GM13977 (cell line): Measurements from ENCODE around the gene VMAC.
A peak's percentile ranks its signal among the peaks of the same experiment; 100 is the strongest.

Experiments
- DNase-seq: peaks from one replicate; pipeline ENCODE4 v3.0.0; 2012; ENCODE audit warnings: low spot score
- in situ Hi-C: fragments of 300-500 bp; cut with MboI; formaldehyde crosslinking; loops from one replicate; pipeline ENCODE4 v1.12.0; 2022; ENCODE audit warnings: low sequenced_read_pairs, low pct_unique_long_range_greater_than_20kb, mixed read lengths, inconsistent platforms; ENCODE audit not compliant: unreplicated experiment
- TF ChIP-seq, protein P1 (sequence below): IDR thresholded peaks from 2 replicates; pipeline ENCODE4 v1.5.1; 2012; ENCODE audit warnings: mild to moderate bottlenecking, control low read depth; ENCODE audit not compliant: insufficient read depth; ENCODE audit errors: extremely low read depth, missing control alignments

The VMAC gene

DNA sequence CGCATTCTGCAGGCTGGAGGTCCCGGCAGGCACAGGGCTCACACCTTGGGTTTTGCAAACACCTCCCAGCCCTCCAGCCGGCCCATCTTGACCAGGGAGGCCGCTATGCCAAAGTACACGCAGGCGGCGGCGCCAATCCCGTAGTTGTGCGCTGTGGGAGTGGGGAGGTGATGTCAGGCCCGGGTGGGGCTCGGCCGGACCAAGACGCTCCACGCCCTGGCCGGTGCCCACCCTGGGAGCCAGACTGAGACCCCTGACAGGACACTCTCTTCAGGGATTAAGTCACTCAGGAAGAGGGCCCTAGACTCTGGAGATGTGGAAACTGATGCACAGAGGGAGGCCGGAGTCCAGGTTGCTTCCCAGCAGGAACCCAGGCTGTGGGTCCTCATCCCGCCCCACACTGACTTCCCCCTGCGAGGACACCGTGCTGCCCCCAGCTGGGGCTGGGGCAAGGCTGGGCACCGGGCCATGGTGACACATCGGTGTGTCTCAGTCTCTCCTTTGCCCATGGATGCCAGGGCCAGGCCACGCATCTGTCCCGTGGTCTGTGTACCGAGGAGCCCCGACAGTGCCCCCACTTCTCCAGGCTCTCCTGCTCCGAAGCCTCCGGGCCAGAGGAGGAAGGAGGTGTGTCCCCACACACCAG is 9.8 kb upstream of the VMAC start:
- TF ChIP-seq, protein P1, sequence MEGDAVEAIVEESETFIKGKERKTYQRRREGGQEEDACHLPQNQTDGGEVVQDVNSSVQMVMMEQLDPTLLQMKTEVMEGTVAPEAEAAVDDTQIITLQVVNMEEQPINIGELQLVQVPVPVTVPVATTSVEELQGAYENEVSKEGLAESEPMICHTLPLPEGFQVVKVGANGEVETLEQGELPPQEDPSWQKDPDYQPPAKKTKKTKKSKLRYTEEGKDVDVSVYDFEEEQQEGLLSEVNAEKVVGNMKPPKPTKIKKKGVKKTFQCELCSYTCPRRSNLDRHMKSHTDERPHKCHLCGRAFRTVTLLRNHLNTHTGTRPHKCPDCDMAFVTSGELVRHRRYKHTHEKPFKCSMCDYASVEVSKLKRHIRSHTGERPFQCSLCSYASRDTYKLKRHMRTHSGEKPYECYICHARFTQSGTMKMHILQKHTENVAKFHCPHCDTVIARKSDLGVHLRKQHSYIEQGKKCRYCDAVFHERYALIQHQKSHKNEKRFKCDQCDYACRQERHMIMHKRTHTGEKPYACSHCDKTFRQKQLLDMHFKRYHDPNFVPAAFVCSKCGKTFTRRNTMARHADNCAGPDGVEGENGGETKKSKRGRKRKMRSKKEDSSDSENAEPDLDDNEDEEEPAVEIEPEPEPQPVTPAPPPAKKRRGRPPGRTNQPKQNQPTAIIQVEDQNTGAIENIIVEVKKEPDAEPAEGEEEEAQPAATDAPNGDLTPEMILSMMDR = no peak
- in situ Hi-C loops = no loop called here
- DNase-seq = no peak

DNA sequence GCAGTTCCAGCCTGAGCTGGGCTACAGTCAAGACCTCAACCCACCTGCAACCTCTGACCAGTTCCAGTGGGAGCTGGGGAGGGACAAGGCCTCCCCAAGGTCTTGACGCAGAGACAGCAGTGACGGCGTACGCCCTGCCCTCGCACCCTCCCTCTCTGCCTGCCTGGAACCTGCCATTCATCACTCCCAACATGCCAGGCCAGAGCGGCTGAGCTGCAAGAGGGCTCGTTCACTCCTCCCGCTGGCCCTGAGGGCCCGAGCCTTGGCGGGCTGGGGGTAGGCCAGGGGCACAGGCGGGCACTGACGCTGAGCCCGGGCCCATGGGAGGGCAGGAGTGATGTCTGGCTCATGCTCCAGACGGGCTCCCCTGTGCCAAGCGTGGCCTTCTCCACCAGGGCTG is 9.3 kb upstream of the VMAC start:
- TF ChIP-seq, protein P1 = no peak
- in situ Hi-C loops = no loop called here
- DNase-seq = no peak

DNA sequence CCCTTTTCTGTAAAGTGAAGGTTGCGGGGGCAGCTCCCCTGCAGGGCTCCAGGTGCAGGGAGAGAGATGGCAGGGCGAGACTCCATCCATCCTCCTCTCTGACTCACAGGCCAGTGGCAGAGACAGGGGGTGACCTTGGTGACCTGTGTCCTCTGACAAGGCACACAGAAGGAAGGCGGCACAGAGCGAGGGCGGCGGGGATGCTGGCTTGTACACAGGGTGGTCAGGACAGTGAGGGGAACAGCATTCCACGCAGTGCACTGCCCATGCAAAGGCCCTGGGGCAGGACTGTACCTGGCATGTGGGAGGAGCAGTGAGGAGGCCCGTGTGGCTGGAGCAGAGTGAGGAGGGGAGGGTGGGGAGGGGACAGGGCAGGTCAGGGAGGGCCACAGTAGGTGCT is 8.8 kb upstream of the VMAC start:
- TF ChIP-seq, protein P1 = no peak
- DNase-seq = no peak
- in situ Hi-C loops = no loop called here

DNA sequence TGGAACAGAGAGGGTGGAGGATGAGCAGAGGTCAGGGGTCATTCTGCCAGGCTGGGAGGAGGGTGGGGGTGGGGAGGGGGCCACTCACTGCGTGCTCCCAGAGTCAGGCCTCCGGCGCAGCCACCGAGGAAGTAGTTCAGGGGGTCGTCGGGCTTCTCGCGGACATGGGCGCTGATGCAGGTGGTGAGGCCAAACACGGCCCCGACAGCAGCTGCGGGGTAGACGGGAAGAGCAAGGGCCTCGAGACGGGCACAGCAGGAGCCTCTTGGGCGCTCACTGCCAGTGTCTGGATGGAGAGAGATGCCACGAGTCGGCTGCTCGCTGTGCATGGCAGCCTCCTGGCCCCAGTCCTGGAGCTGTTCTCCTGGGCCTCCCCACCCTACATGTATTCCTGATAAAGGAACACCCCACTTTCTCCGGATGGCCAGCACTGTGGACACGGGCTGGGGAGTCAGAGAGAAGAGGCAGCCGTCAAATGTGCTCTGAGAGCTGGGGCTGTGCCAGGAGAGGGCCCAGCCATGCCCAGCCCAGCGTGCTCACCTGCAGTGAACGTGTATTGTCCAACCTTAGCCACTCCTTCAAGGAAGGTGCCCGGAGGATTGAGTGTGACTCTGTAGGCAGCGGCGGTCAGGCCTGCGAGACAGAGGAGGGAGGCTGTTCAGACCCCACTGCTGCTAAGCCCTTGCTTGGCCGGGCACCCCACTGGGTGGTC is 8.2 kb upstream of the VMAC start:
- TF ChIP-seq, protein P1 = no peak
- in situ Hi-C loops = no loop called here
- no peak for DNase-seq

DNA sequence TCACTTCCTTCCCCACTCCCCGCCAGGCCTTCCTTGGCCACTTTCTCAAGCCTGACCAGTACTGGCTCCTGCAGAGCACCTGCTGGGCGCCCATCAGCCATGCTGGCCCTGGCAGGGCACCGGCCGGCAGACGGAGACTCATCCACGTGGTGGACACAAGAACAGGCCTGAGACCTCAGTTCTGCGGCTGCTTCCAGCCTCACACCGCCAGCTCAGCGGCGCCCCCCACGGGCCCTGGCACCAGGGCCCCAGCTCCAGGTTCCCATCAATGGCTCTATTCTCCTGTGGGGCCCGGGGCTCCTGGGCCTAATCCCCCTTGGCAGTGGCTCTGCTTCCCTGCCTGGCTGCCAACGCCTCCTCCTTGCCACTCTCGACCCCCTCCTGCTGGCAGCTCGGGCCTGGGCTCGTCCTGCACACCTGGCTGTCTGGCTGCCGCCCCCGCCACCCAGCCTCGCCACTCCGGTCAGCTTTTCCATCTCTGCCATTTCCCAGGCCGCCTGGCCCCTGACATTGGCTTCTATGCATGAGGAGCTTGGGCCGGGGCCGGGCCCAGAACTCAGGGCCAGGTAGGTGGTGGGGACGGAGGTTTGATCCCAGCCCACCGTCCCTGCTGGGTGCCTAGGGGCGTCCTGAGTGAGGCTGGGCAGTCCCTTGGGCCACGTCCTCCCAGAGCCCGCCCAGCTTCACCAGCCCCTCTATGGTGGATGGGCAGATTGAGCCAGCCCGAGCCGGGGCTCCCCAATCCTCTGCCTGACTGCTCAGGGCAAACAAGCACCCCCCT is 7.3 kb upstream of the VMAC start:
- TF ChIP-seq, protein P1 = peak; percentile 14
- in situ Hi-C loops = no loop called here
- DNase-seq = no peak

DNA sequence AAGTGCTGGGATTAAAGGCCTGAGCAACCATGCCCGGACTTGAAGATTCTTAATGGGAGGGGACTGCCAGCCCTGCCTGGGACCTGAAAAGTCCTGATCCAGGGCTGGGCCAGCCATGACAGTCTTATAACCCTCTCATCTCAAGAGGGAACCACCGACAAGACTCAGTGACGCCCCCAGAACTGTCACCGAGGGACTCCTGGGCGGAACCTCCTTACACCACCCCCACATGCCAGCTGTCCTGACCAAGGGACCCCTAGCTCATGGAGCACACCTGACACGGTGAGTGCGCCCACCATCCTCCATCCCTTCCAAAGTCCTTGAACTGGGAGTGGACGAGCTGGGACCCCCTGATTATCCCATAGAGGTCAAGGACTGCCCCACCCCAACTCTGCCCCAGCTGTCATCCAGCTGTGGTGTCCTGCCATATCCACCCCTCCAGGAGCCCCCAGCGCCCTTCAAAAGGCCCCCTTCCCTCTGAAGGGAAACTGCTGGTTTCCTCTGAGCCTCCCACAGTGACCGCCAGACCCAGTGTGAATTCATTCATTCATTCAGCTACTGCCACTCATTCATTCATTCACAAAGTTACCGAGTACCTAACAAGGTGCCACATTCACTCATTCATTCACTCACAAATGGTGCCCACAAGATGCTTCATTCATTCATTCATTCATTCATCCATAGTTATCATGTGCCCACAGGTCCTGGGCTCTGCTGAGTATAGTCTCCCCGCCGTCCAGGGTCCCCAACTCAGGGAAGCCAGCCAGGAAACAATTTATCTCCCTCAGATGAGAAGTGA is 4.7 kb upstream of the VMAC start:
- DNase-seq = no peak
- in situ Hi-C loops = no loop called here
- TF ChIP-seq, protein P1 = no peak
